HepG2 (cell line): ENCODE measurements around the gene MLH1. TPM values are rescaled to one million over a fixed set of nuclear protein-coding genes. Genes with fewer than 3 reads are reported as not detected.

Source experiments
- AGO1 ChIP-seq: fragments of 200-400 bp; formaldehyde crosslinking; IDR thresholded peaks from 2 replicates; pipeline ENCODE4 v1.6.1; 2017; ENCODE audit warnings: mild to moderate bottlenecking, low read depth, low read length, moderate library complexity; ENCODE audit not compliant: poor library complexity, severe bottlenecking
- CBFB ChIP-seq: sonication (generic); formaldehyde crosslinking; IDR thresholded peaks from 2 replicates; pipeline ENCODE4 v1.4.0; 2020; ENCODE audit warnings: missing genetic modification reagents
- CENPX ChIP-seq: sonication (generic); formaldehyde crosslinking; IDR thresholded peaks from 2 replicates; pipeline ENCODE4 v1.9.0; 2021; ENCODE audit warnings: mild to moderate bottlenecking, missing genetic modification reagents, moderate library complexity
- GATA4 ChIP-seq: sonication (generic); IDR thresholded peaks from 2 replicates; pipeline ENCODE4 v1.6.1; 2016; ENCODE audit warnings: antibody characterized with exemption, low read depth, borderline replicate concordance
- GPN1 ChIP-seq: sonication (generic); formaldehyde crosslinking; IDR thresholded peaks from 2 replicates; pipeline ENCODE4 v1.5.1; 2020; ENCODE audit warnings: missing genetic modification reagents, borderline replicate concordance
- MED1 ChIP-seq: sonication (generic); formaldehyde crosslinking; IDR thresholded peaks from 2 replicates; pipeline ENCODE4 v1.4.0; 2020; ENCODE audit warnings: missing genetic modification reagents
- RAD51 ChIP-seq: fragments of 450-650 bp; IDR thresholded peaks from 2 replicates; pipeline ENCODE4 v1.6.1; 2016; ENCODE audit warnings: borderline replicate concordance
- SAFB2 ChIP-seq: sonication (generic); formaldehyde crosslinking; IDR thresholded peaks from 2 replicates; pipeline ENCODE4 v1.5.1; 2020; ENCODE audit warnings: missing genetic modification reagents, low read depth, mild to moderate bottlenecking, borderline replicate concordance
- SAP130 ChIP-seq: IDR thresholded peaks from 2 replicates; pipeline ENCODE4 v1.6.1; 2016; ENCODE audit warnings: low read depth
- TBX3 ChIP-seq: fragments of 450-650 bp; IDR thresholded peaks from 2 replicates; pipeline ENCODE4 v1.6.1; 2017; ENCODE audit warnings: antibody characterized with exemption, mild to moderate bottlenecking, inconsistent platforms, borderline replicate concordance
- ZBTB3 ChIP-seq: sonication (generic); formaldehyde crosslinking; IDR thresholded peaks from 2 replicates; pipeline ENCODE4 v1.4.0; 2020; ENCODE audit warnings: low read depth, mild to moderate bottlenecking, moderate library complexity, missing genetic modification reagents, borderline replicate concordance
- polyA plus RNA-seq, 8 experiments: library from polyadenylated mRNA; depleted of rRNA in 3 of 8; stranded (reverse) in 7 of 8; unstranded in 1 of 8; fragments of >200 nt; fragmentation: Illumina TruSeq in 4 of 8; extraction: Trizol in 4 of 8; gene quantifications; 2 replicates each; pipeline versions ENCODE4 v1.2.1 to v1.2.3, GENCODE V29; 2011 to 2016; ENCODE audit warnings: low read depth in 4 of 8, missing spikeins in 1 of 8, mixed read lengths in 1 of 8; ENCODE audit not compliant: insufficient read depth in 1 of 8
- total RNA-seq, 5 experiments: library from RNA; depleted of rRNA; stranded (reverse); fragments of >200 nt; fragmentation: Illumina TruSeq; extraction: Trizol; gene quantifications; 2 replicates each; pipeline ENCODE4 v1.2.3, GENCODE V29; 2016; ENCODE audit warnings: low read depth in 1 of 5
- TF ChIP-seq, protein P1 (sequence below): sonication (generic); formaldehyde crosslinking; IDR thresholded peaks from 2 replicates; pipeline ENCODE4 v1.4.0; 2020; ENCODE audit warnings: missing genetic modification reagents

MLH1 gene
- total and polyA plus RNA-seq, 2 of the 13 experiments (the other 11 are each of a cell fraction or from before 2014, with no cell fraction given): 29.5 to 70.8 TPM

DNA sequence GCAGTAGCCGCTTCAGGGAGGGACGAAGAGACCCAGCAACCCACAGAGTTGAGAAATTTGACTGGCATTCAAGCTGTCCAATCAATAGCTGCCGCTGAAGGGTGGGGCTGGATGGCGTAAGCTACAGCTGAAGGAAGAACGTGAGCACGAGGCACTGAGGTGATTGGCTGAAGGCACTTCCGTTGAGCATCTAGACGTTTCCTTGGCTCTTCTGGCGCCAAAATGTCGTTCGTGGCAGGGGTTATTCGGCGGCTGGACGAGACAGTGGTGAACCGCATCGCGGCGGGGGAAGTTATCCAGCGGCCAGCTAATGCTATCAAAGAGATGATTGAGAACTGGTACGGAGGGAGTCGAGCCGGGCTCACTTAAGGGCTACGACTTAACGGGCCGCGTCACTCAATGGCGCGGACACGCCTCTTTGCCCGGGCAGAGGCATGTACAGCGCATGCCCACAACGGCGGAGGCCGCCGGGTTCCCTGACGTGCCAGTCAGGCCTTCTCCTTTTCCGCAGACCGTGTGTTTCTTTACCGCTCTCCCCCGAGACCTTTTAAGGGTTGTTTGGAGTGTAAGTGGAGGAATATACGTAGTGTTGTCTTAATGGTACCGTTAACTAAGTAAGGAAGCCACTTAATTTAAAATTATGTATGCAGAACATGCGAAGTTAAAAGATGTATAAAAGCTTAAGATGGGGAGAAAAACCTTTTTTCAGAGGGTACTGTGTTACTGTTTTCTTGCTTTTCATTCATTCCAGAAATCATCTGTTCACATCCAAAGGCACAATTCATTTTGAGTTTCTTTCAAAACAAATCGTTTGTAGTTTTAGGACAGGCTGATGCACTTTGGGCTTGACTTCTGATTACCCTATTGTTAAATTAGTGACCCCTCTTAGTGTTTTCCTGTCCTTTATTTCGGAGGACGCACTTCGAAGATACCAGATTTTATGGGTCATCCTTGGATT lies at the start of gene MLH1 (continued):
- TF ChIP-seq, protein P1, sequence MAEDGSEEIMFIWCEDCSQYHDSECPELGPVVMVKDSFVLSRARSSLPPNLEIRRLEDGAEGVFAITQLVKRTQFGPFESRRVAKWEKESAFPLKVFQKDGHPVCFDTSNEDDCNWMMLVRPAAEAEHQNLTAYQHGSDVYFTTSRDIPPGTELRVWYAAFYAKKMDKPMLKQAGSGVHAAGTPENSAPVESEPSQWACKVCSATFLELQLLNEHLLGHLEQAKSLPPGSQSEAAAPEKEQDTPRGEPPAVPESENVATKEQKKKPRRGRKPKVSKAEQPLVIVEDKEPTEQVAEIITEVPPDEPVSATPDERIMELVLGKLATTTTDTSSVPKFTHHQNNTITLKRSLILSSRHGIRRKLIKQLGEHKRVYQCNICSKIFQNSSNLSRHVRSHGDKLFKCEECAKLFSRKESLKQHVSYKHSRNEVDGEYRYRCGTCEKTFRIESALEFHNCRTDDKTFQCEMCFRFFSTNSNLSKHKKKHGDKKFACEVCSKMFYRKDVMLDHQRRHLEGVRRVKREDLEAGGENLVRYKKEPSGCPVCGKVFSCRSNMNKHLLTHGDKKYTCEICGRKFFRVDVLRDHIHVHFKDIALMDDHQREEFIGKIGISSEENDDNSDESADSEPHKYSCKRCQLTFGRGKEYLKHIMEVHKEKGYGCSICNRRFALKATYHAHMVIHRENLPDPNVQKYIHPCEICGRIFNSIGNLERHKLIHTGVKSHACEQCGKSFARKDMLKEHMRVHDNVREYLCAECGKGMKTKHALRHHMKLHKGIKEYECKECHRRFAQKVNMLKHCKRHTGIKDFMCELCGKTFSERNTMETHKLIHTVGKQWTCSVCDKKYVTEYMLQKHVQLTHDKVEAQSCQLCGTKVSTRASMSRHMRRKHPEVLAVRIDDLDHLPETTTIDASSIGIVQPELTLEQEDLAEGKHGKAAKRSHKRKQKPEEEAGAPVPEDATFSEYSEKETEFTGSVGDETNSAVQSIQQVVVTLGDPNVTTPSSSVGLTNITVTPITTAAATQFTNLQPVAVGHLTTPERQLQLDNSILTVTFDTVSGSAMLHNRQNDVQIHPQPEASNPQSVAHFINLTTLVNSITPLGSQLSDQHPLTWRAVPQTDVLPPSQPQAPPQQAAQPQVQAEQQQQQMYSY: no peak
- TF ChIP-seq ZBTB3: 0 out of 2 replicates have a peak, but pooled peaks have one; percentile 27
- TF ChIP-seq GPN1 (CRISPR knock-in tag): no peak
- no peak for TF ChIP-seq TBX3
- TF ChIP-seq SAFB2 (CRISPR knock-in tag): peak; percentile 10; the same call in 1 of the 2 replicates
- TF ChIP-seq RAD51: no peak
- TF ChIP-seq CENPX: no peak
- no peak for TF ChIP-seq AGO1
- no peak for TF ChIP-seq CBFB
- 0 out of 2 replicates have a peak, but pooled peaks have one; percentile 9 for TF ChIP-seq MED1 (CRISPR knock-in tag)
- no peak for TF ChIP-seq GATA4
- peak; percentile 94 for TF ChIP-seq SAP130 (CRISPR knock-in tag)
- TF ChIP-seq, all 625 proteins: peak for 209
